ENCODE data around the gene NDN.

GRCh38 chr15:23690015-23690414 lies 2.9 kb upstream of the NDN start:
- no peak for TF ChIP-seq POLR2A (IDR thresholded peaks at IDR 0.05)
- no peak for TF ChIP-seq CTCF (IDR thresholded peaks at IDR 0.05)

Data from adrenal gland (tissue), 5 donors.